Cardiac muscle cell (in vitro differentiated cells and primary cell): Measurements from ENCODE around the gene ZNF543. TPM values are rescaled to one million over a fixed set of nuclear protein-coding genes. Genes with fewer than 3 reads are reported as not detected.

Experiments
- DNase-seq, 2 donors: peaks; one replicate each; pipeline versions ENCODE4 v3.0.0 to v3.0.0-alpha.2; 2010 to 2017; ENCODE audit warnings: low read depth in 1 of 2, low spot score in 1 of 2
- H3K27ac ChIP-seq: fragments of 200-600 bp; sonication (generic); 2 replicates; pipeline ENCODE4 v1.5.1; 2016
- H3K27me3 ChIP-seq: fragments of 200-600 bp; sonication (generic); 2 replicates; pipeline ENCODE4 v1.6.0; 2016; ENCODE audit warnings: control low read depth
- H3K36me3 ChIP-seq: fragments of 200-600 bp; sonication (generic); 2 replicates; pipeline ENCODE4 v1.5.1; 2016; ENCODE audit warnings: control low read depth
- H3K4me1 ChIP-seq: fragments of 200-600 bp; sonication (generic); 2 replicates; pipeline ENCODE4 v1.8.1; 2017; ENCODE audit warnings: low read depth, mild to moderate bottlenecking, mixed run types
- H3K4me3 ChIP-seq: fragments of 200-600 bp; sonication (generic); 2 replicates; pipeline ENCODE4 v1.5.1; 2016; ENCODE audit warnings: mild to moderate bottlenecking
- H3K9me3 ChIP-seq: fragments of 200-600 bp; sonication (generic); 2 replicates; pipeline ENCODE4 v1.5.1; 2017; ENCODE audit warnings: low read depth, mild to moderate bottlenecking, control low read depth
- CTCF ChIP-seq: IDR thresholded peaks from 2 replicates; pipeline ENCODE4 v1.5.1; 2012; ENCODE audit warnings: low read depth, mild to moderate bottlenecking, low read length
- polyA plus RNA-seq: library from polyadenylated mRNA; unstranded; fragments of >200 nt; fragmentation: Nextera tagmentation; extraction: Ambion mirVana; gene quantifications from 2 replicates; pipeline ENCODE4 v1.2.1, GENCODE V29; 2016
- total RNA-seq: library from RNA; depleted of rRNA; stranded (reverse); fragments of >200 nt; gene quantifications from 2 replicates; pipeline ENCODE4 v1.2.3, GENCODE V29; 2016

The ZNF543 gene
- total and polyA plus RNA-seq, 2 experiments from 2014 or later: 3.4 to 12.3 TPM

GRCh38 chr19:57280165-57280961 lies 39.9 kb upstream of the ZNF543 start, which contains the start of gene ZNF460:
Gene ZNF460 (plus strand): TSS chr19:57280485. CDS start chr19:57280807, 322 bp downstream.
- Histone ChIP-seq H3K27ac (peak within 1 kb of the TSS; percentile 99), H3K4me1 (peaks cover 16% of the 10 kb centered on the region), H3K9me3 (no peaks in the 10 kb centered on the region), H3K27me3 (no peaks in the 10 kb centered on the region), H3K36me3 (peaks cover 6% of the 10 kb centered on the region), H3K4me3 (peak within 1 kb of the TSS; percentile 98)
- peak; percentile 98 to 99 for DNase-seq
- no peak for TF ChIP-seq CTCF

GRCh38 chr19:57280962-57281400 lies 39.3 kb upstream of the ZNF543 start:
- Histone ChIP-seq H3K27me3 (no peaks in the 10 kb centered on the region), H3K4me1 (peaks cover 16% of the 10 kb centered on the region), H3K27ac (peak overlapping the region; percentile 99), H3K4me3 (peak overlapping the region; percentile 98), H3K9me3 (no peaks in the 10 kb centered on the region), H3K36me3 (peaks cover 11% of the 10 kb centered on the region)
- TF ChIP-seq CTCF: no peak
- DNase-seq: peak in 1 of 2 donors; percentile 8

DNA sequence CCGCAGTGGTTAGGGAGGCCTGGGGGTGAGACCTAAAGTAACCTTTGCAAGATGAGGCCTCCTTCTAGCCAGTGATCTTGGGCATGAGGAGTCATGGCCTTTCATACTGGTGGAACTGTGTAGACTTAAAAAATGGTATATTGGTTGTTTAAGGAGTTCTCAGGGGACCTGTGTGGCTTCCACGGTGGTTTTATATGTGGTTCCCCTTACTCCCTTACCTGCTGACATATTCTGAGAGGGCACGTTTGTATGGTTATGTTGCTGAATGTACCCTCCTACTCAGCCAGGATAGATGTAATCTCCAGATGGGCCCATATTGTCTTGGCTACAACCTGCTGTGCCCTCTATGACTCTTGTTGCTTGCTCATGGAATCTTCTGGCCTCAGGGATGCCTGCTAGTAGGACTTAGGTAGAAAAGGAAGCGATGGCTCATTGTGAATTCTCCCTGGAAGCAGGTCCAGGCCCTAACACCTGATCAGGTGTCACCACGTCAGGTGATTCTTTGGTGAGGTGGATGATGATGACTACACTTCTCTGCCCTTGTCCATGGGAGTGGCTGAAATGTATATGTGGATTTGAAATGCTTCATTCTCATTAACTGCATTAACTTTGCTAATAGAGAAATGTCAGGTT lies 38.1 kb upstream of the ZNF543 start:
- peak overlapping the region; percentile 98 for H3K4me3 ChIP-seq
- no peak overlapping the region for H3K27ac ChIP-seq
- DNase-seq: no peak
- H3K9me3 ChIP-seq: no peaks in the 10 kb centered on the region
- H3K4me1 ChIP-seq: peaks cover 16% of the 10 kb centered on the region
- H3K27me3 ChIP-seq: no peaks in the 10 kb centered on the region
- peaks cover 16% of the 10 kb centered on the region for H3K36me3 ChIP-seq
- no peak for TF ChIP-seq CTCF

GRCh38 chr19:57288373-57288772 lies 31.9 kb upstream of the ZNF543 start:
- no peak for TF ChIP-seq CTCF
- Histone ChIP-seq H3K27ac (no peak overlapping the region), H3K4me1 (no peaks in the 10 kb centered on the region), H3K9me3 (no peaks in the 10 kb centered on the region), H3K27me3 (no peaks in the 10 kb centered on the region), H3K4me3 (no peak overlapping the region), H3K36me3 (peaks cover 62% of the 10 kb centered on the region)
- no peak for DNase-seq

- H3K9me3 ChIP-seq: no peaks in the 10 kb centered on the region
These were observed 29.3 kb upstream of the ZNF543 start for GRCh38 chr19:57290970-57291369.

More at GRCh38 chr19:57290970-57291369, 29.3 kb upstream of the ZNF543 start:
- no peaks in the 10 kb centered on the region for H3K4me1 ChIP-seq
- H3K36me3 ChIP-seq: peaks cover 65% of the 10 kb centered on the region
- no peak overlapping the region for H3K27ac ChIP-seq
- no peaks in the 10 kb centered on the region for H3K27me3 ChIP-seq
- DNase-seq: no peak
- no peak for TF ChIP-seq CTCF
- no peak overlapping the region for H3K4me3 ChIP-seq
